ENCODE results near the gene FNBP1L.

Gene FNBP1L

GRCh38 chr1:93576346-93576745 lies 128.4 kb downstream of the FNBP1L start:
- WGBS (ENCODE audit: extremely low coverage, insufficient coverage, low lambda C conversion rate) = no CpG with 5 or more reads among the region's 9 CpGs
- Histone ChIP-seq H3K36me3 (ENCODE audit: control insufficient read depth, insufficient read depth, low read length) (peaks cover 27% of the 10 kb centered on the region), H4K5ac (ENCODE audit: low read length) (no peak overlapping the region), H3K27ac (ENCODE audit: low read depth, low read length) (no peak overlapping the region), H3K18ac (ENCODE audit: low read length) (no peak overlapping the region), H2AK5ac (ENCODE audit: low read length) (no peak overlapping the region), H2BK5ac (ENCODE audit: low read length) (no peak overlapping the region), H3K56ac (ENCODE audit: low read length) (no peak overlapping the region), H2BK120ac (ENCODE audit: low read depth, low read length) (no peak overlapping the region), H4K8ac (ENCODE audit: low read depth, low read length) (no peak overlapping the region), H3K9ac (ENCODE audit: low read length) (no peak overlapping the region), H3K79me2 (ENCODE audit: control insufficient read depth, insufficient read depth, low read length) (no peaks in the 10 kb centered on the region), H3K4ac (ENCODE audit: low read depth, low read length) (no peak overlapping the region), H3K79me1 (ENCODE audit: low read length) (peaks cover 7% of the 10 kb centered on the region), H3K4me1 (ENCODE audit: control insufficient read depth, low read depth, low read length) (no peaks in the 10 kb centered on the region), H3K4me3 (ENCODE audit: low read length) (no peak overlapping the region), H2BK15ac (replicated peaks; ENCODE audit: low read depth) (no peak overlapping the region), H3K4me2 (ENCODE audit: low read length) (no peak overlapping the region), H3K23ac (ENCODE audit: low read length) (no peak overlapping the region), H3K27me3 (ENCODE audit: insufficient read depth, low read length, poor library complexity) (no peaks in the 10 kb centered on the region)
- no peak for DNase-seq

GRCh38 chr1:93576746-93577145 lies 128.8 kb downstream of the FNBP1L start:
- no peak overlapping the region for H2AK5ac ChIP-seq (ENCODE audit: low read length)
- H3K4ac ChIP-seq (ENCODE audit: low read depth, low read length) = no peak overlapping the region
- no peaks in the 10 kb centered on the region for H3K79me2 ChIP-seq (ENCODE audit: control insufficient read depth, insufficient read depth, low read length)
- WGBS (ENCODE audit: extremely low coverage, insufficient coverage, low lambda C conversion rate) = no CpG with 5 or more reads among the region's 2 CpGs
- no peak overlapping the region for H3K9ac ChIP-seq (ENCODE audit: low read length)
- no peak overlapping the region for H3K23ac ChIP-seq (ENCODE audit: low read length)
- no peak overlapping the region for H2BK120ac ChIP-seq (ENCODE audit: low read depth, low read length)
- H4K8ac ChIP-seq (ENCODE audit: low read depth, low read length) = no peak overlapping the region
- H3K27me3 ChIP-seq (ENCODE audit: insufficient read depth, low read length, poor library complexity) = no peaks in the 10 kb centered on the region
- no peak overlapping the region for H3K56ac ChIP-seq (ENCODE audit: low read length)
- H2BK15ac ChIP-seq (replicated peaks; ENCODE audit: low read depth) = no peak overlapping the region
- peaks cover 27% of the 10 kb centered on the region for H3K36me3 ChIP-seq (ENCODE audit: control insufficient read depth, insufficient read depth, low read length)
- H3K79me1 ChIP-seq (ENCODE audit: low read length) = peaks cover 7% of the 10 kb centered on the region
- no peak overlapping the region for H3K18ac ChIP-seq (ENCODE audit: low read length)
- no peak overlapping the region for H3K27ac ChIP-seq (ENCODE audit: low read depth, low read length)
- no peak overlapping the region for H2BK5ac ChIP-seq (ENCODE audit: low read length)
- H4K5ac ChIP-seq (ENCODE audit: low read length) = no peak overlapping the region
- H3K4me2 ChIP-seq (ENCODE audit: low read length) = no peak overlapping the region
- DNase-seq = no peak
- no peaks in the 10 kb centered on the region for H3K4me1 ChIP-seq (ENCODE audit: control insufficient read depth, low read depth, low read length)
- H3K4me3 ChIP-seq (ENCODE audit: low read length) = no peak overlapping the region

- no peak overlapping the region for H2BK120ac ChIP-seq (ENCODE audit: low read depth, low read length)
- no peak overlapping the region for H2AK5ac ChIP-seq (ENCODE audit: low read length)
- peaks cover 7% of the 10 kb centered on the region for H3K79me1 ChIP-seq (ENCODE audit: low read length)
- no peak overlapping the region for H3K4me3 ChIP-seq (ENCODE audit: low read length)
- no peak overlapping the region for H2BK15ac ChIP-seq (replicated peaks; ENCODE audit: low read depth)
- no peaks in the 10 kb centered on the region for H3K79me2 ChIP-seq (ENCODE audit: control insufficient read depth, insufficient read depth, low read length)
- H3K18ac ChIP-seq (ENCODE audit: low read length) = no peak overlapping the region
- H3K9ac ChIP-seq (ENCODE audit: low read length) = no peak overlapping the region
- H3K4me2 ChIP-seq (ENCODE audit: low read length) = no peak overlapping the region
- WGBS (ENCODE audit: extremely low coverage, insufficient coverage, low lambda C conversion rate) = no CpG with 5 or more reads among the region's 18 CpGs
- no peak for DNase-seq
- no peak overlapping the region for H2BK5ac ChIP-seq (ENCODE audit: low read length)
- no peak overlapping the region for H3K27ac ChIP-seq (ENCODE audit: low read depth, low read length)
- H3K27me3 ChIP-seq (ENCODE audit: insufficient read depth, low read length, poor library complexity) = no peaks in the 10 kb centered on the region
- H3K4me1 ChIP-seq (ENCODE audit: control insufficient read depth, low read depth, low read length) = no peaks in the 10 kb centered on the region
- no peak overlapping the region for H4K8ac ChIP-seq (ENCODE audit: low read depth, low read length)
- no peak overlapping the region for H4K5ac ChIP-seq (ENCODE audit: low read length)
- H3K56ac ChIP-seq (ENCODE audit: low read length) = no peak overlapping the region
- H3K4ac ChIP-seq (ENCODE audit: low read depth, low read length) = no peak overlapping the region
- no peak overlapping the region for H3K23ac ChIP-seq (ENCODE audit: low read length)
- peaks cover 30% of the 10 kb centered on the region for H3K36me3 ChIP-seq (ENCODE audit: control insufficient read depth, insufficient read depth, low read length)
Measured at GRCh38 chr1:93577536-93578432, 129.9 kb downstream of the FNBP1L start.

- no peak overlapping the region for H3K23ac ChIP-seq (ENCODE audit: low read length)
- H3K4ac ChIP-seq (ENCODE audit: low read depth, low read length) = no peak overlapping the region
- no CpG with 5 or more reads among the region's 6 CpGs for WGBS (ENCODE audit: extremely low coverage, insufficient coverage, low lambda C conversion rate)
- no peak overlapping the region for H3K9ac ChIP-seq (ENCODE audit: low read length)
- H2AK5ac ChIP-seq (ENCODE audit: low read length) = no peak overlapping the region
- no peak overlapping the region for H3K18ac ChIP-seq (ENCODE audit: low read length)
- H3K36me3 ChIP-seq (ENCODE audit: control insufficient read depth, insufficient read depth, low read length) = peaks cover 34% of the 10 kb centered on the region
- no peak overlapping the region for H2BK120ac ChIP-seq (ENCODE audit: low read depth, low read length)
- peaks cover 7% of the 10 kb centered on the region for H3K79me1 ChIP-seq (ENCODE audit: low read length)
- H3K4me3 ChIP-seq (ENCODE audit: low read length) = no peak overlapping the region
- DNase-seq = no peak
- no peak overlapping the region for H4K5ac ChIP-seq (ENCODE audit: low read length)
- no peak overlapping the region for H3K27ac ChIP-seq (ENCODE audit: low read depth, low read length)
- H3K79me2 ChIP-seq (ENCODE audit: control insufficient read depth, insufficient read depth, low read length) = no peaks in the 10 kb centered on the region
- H3K56ac ChIP-seq (ENCODE audit: low read length) = no peak overlapping the region
- H3K27me3 ChIP-seq (ENCODE audit: insufficient read depth, low read length, poor library complexity) = no peaks in the 10 kb centered on the region
- H3K4me2 ChIP-seq (ENCODE audit: low read length) = no peak overlapping the region
- no peak overlapping the region for H4K8ac ChIP-seq (ENCODE audit: low read depth, low read length)
- H2BK5ac ChIP-seq (ENCODE audit: low read length) = no peak overlapping the region
- H3K4me1 ChIP-seq (ENCODE audit: control insufficient read depth, low read depth, low read length) = no peaks in the 10 kb centered on the region
- no peak overlapping the region for H2BK15ac ChIP-seq (replicated peaks; ENCODE audit: low read depth)
Measured at GRCh38 chr1:93578433-93578830, 130.5 kb downstream of the FNBP1L start.

GRCh38 chr1:93578911-93579825 lies 131.2 kb downstream of the FNBP1L start:
- Histone ChIP-seq H3K56ac (ENCODE audit: low read length) (no peak overlapping the region), H4K5ac (ENCODE audit: low read length) (no peak overlapping the region), H3K27me3 (ENCODE audit: insufficient read depth, low read length, poor library complexity) (no peaks in the 10 kb centered on the region), H3K4ac (ENCODE audit: low read depth, low read length) (no peak overlapping the region), H3K4me1 (ENCODE audit: control insufficient read depth, low read depth, low read length) (no peaks in the 10 kb centered on the region), H3K79me1 (ENCODE audit: low read length) (peaks cover 7% of the 10 kb centered on the region), H3K23ac (ENCODE audit: low read length) (no peak overlapping the region), H2BK5ac (ENCODE audit: low read length) (no peak overlapping the region), H3K79me2 (ENCODE audit: control insufficient read depth, insufficient read depth, low read length) (no peaks in the 10 kb centered on the region), H3K4me3 (ENCODE audit: low read length) (no peak overlapping the region), H3K27ac (ENCODE audit: low read depth, low read length) (no peak overlapping the region), H3K9ac (ENCODE audit: low read length) (no peak overlapping the region), H3K36me3 (ENCODE audit: control insufficient read depth, insufficient read depth, low read length) (peaks cover 41% of the 10 kb centered on the region), H3K18ac (ENCODE audit: low read length) (no peak overlapping the region), H2AK5ac (ENCODE audit: low read length) (no peak overlapping the region), H4K8ac (ENCODE audit: low read depth, low read length) (no peak overlapping the region), H2BK120ac (ENCODE audit: low read depth, low read length) (no peak overlapping the region), H2BK15ac (replicated peaks; ENCODE audit: low read depth) (no peak overlapping the region), H3K4me2 (ENCODE audit: low read length) (no peak overlapping the region)
- no peak for DNase-seq
- no CpG with 5 or more reads among the region's 11 CpGs for WGBS (ENCODE audit: extremely low coverage, insufficient coverage, low lambda C conversion rate)
